GM12865 (cell line): ENCODE data around the gene DENND1B.

Experiments
- DNase-seq: peaks from one replicate; pipeline ENCODE4 v3.0.0; 2010; ENCODE audit warnings: low read depth
- H3K4me3 ChIP-seq: 2 replicates; pipeline ENCODE4 v1.5.1; 2011; ENCODE audit warnings: mild to moderate bottlenecking, low read depth, low read length, control low read depth
- CTCF ChIP-seq: IDR thresholded peaks from 2 replicates; pipeline ENCODE4 v1.5.1; 2011; ENCODE audit warnings: low read length, control low read depth, low read depth, inconsistent platforms; ENCODE audit not compliant: insufficient read depth; ENCODE audit errors: missing control alignments

The DENND1B gene

GRCh38 chr1:197620714-197621163 lies 154.5 kb downstream of the DENND1B start:
- no peak for TF ChIP-seq CTCF
- H3K4me3 ChIP-seq = no peak overlapping the region
- DNase-seq = no peak

DNA sequence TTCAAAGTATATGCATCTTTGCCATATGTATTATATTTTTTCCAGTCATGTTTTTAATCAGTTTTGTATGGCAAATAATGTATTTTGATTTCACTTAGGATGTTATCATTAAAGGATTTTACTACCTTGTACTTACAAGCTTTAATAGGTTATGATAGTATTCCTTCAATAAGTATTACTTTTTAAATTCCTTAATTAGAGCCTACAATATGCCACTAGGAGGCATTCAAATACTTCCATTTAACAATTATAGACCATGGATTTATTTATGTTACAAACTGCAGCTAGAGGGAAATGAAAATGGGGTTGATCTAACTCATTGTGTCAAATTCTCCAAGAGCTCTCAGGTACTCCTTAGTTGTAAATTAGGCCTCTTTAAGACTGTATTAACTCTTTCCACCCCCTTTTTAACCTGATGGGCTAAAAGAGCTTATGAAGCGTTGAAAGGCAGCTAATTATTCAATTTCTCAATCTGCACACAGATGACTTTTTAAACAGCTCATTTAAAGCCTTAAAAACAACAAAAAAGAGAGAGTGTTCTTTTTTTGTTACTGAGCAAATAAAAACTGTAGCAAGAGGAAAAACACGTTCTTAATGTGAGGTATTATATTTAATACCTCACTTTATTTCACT lies 156.2 kb downstream of the DENND1B start:
- peak; percentile 10 for TF ChIP-seq CTCF
- DNase-seq = no peak
- H3K4me3 ChIP-seq = no peak overlapping the region

GRCh38 chr1:197618061-197618460 lies 157.2 kb downstream of the DENND1B start:
- TF ChIP-seq CTCF = no peak
- no peak overlapping the region for H3K4me3 ChIP-seq
- DNase-seq = no peak

DNA sequence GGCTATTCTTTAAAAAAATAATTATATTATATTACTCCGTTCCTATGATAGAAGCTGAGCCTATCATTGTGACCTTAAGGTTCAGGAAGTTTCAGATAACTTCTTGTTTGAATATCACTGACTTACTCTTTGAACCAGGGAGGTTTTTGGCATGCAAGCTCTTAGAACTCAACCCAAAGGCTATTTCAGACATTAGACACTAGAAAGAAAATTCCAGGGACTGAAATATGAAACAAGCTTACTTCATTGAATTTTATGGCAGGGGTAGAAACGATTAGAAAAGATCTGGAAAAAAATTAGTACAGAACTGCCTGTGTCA lies 159.6 kb downstream of the DENND1B start:
- H3K4me3 ChIP-seq = no peak overlapping the region
- DNase-seq = no peak
- TF ChIP-seq CTCF = no peak

- peak; percentile 45 for TF ChIP-seq CTCF
- no peak overlapping the region for H3K4me3 ChIP-seq
- DNase-seq = peak; percentile 52
Observed at GRCh38 chr1:197614916-197615692, 160.2 kb downstream of the DENND1B start.

- no peak for TF ChIP-seq CTCF
- no peak overlapping the region for H3K4me3 ChIP-seq
- DNase-seq = no peak
Observed at GRCh38 chr1:197606168-197606845, 169.0 kb downstream of the DENND1B start.
